ENCODE data around the gene RNF150. TPM values are rescaled to one million over a fixed set of nuclear protein-coding genes. Genes with fewer than 3 reads are reported as not detected.
"Not testable (repeated sequence)": the region's sequence is repeated elsewhere in the genome, so short reads cannot be mapped to it uniquely, and the experiment has no call there.

The RNF150 gene
- total and polyA plus RNA-seq, 12 donors: 4.9 to 88.6 (median 61.3) TPM

- H3K27me3 ChIP-seq: no peaks in the 10 kb centered on the region
- TF ChIP-seq CTCF (IDR thresholded peaks at IDR 0.05) (no peak), POLR2A (IDR thresholded peaks at IDR 0.05) (no peak)
- H3K27ac ChIP-seq: no peak overlapping the region
- intact Hi-C loops (cut with DNase I): no loop called here
- H3K36me3 ChIP-seq (replicated peaks in 1 of 2): no peaks in the 10 kb centered on the region
- H3K4me1 ChIP-seq (replicated peaks in 1 of 2): peaks cover 4% of the 10 kb centered on the region in 2 donors
- peaks cover 0 to 8% (median 0%) of the 10 kb centered on the region in 3 donors for H3K9me3 ChIP-seq (replicated peaks in 1 of 3)
- WGBS, 4 donors: 89 to 98% (median 96%) methylated on average over 2 of the region's 2 CpGs
- no peak for DNase-seq
- H3K4me3 ChIP-seq: no peak overlapping the region
These were observed 75.7 kb downstream of the RNF150 start for GRCh38 chr4:141057582-141057981.

GRCh38 chr4:141056473-141056872, 76.8 kb downstream of the RNF150 start:
- no peak overlapping the region for H3K27ac ChIP-seq
- no peak overlapping the region for H3K4me3 ChIP-seq
- no peaks in the 10 kb centered on the region for H3K27me3 ChIP-seq
- H3K4me1 ChIP-seq (replicated peaks in 1 of 2): peaks cover 3 to 4% of the 10 kb centered on the region in 2 donors
- intact Hi-C loops (cut with DNase I): no loop called here
- H3K36me3 ChIP-seq (replicated peaks in 1 of 2): no peaks in the 10 kb centered on the region
- WGBS, 4 donors: 83 to 96% (median 90%) methylated on average over 3 of the region's 3 CpGs
- TF ChIP-seq POLR2A (IDR thresholded peaks at IDR 0.05) (no peak), CTCF (IDR thresholded peaks at IDR 0.05) (no peak)
- peaks cover 0 to 8% (median 0%) of the 10 kb centered on the region in 3 donors for H3K9me3 ChIP-seq (replicated peaks in 1 of 3)
- DNase-seq: no peak

GRCh38 chr4:141054446-141054845, 78.8 kb downstream of the RNF150 start:
- intact Hi-C loops (cut with DNase I): no loop called here
- WGBS, 4 donors: 87 to 90% (median 88%) methylated on average over 2 of the region's 2 CpGs
- TF ChIP-seq POLR2A (IDR thresholded peaks at IDR 0.05) (no peak), CTCF (IDR thresholded peaks at IDR 0.05) (no peak)

GRCh38 chr4:141050999-141051398, 82.3 kb downstream of the RNF150 start:
- H3K4me3 ChIP-seq; DNase-seq; H3K27me3 ChIP-seq; H3K27ac ChIP-seq; H3K9me3 ChIP-seq (replicated peaks in 1 of 3); H3K36me3 ChIP-seq (replicated peaks in 1 of 2); intact Hi-C loops (cut with DNase I); H3K4me1 ChIP-seq (replicated peaks in 1 of 2): not testable (repeated sequence)
- 88 to 100% (median 100%) methylated on average over 1 of the region's 1 CpG for WGBS, 4 donors

More at GRCh38 chr4:141054446-141054845, 78.8 kb downstream of the RNF150 start:
- Histone ChIP-seq H3K4me1 (replicated peaks in 1 of 2) (peaks cover 0 to 4% of the 10 kb centered on the region in 2 donors), H3K4me3 (no peak overlapping the region), H3K27me3 (no peaks in the 10 kb centered on the region), H3K36me3 (replicated peaks in 1 of 2) (no peaks in the 10 kb centered on the region), H3K27ac (no peak overlapping the region), H3K9me3 (replicated peaks in 1 of 3) (peaks cover 0 to 8% (median 4%) of the 10 kb centered on the region in 3 donors)
- no peak for DNase-seq

GRCh38 chr4:141047228-141047884, 85.9 kb downstream of the RNF150 start:
- Histone ChIP-seq H3K9me3 (replicated peaks in 1 of 3) (peaks cover 0 to 8% (median 0%) of the 10 kb centered on the region in 3 donors), H3K27me3 (no peaks in the 10 kb centered on the region), H3K4me3 (no peak overlapping the region), H3K27ac (no peak overlapping the region), H3K36me3 (replicated peaks in 1 of 2) (no peaks in the 10 kb centered on the region), H3K4me1 (replicated peaks in 1 of 2) (no peaks in the 10 kb centered on the region)
- WGBS, 4 donors: 48 to 58% (median 53%) methylated on average over 7 of the region's 7 CpGs
- intact Hi-C loops (cut with DNase I): no loop called here
- DNase-seq: peak in 3 of 7 donors; percentile 18 to 36 (median 25)
- TF ChIP-seq CTCF (IDR thresholded peaks at IDR 0.05): no peak
- no peak for TF ChIP-seq POLR2A (IDR thresholded peaks at IDR 0.05)

All from adrenal gland (tissue), 12 donors.